SK-N-SH (cell line): ENCODE results near the gene DNAH1. TPM values are rescaled to one million over a fixed set of nuclear protein-coding genes. Genes with fewer than 3 reads are reported as not detected.

Source experiments
- CTCF ChIA-PET: fragments of 300-600, 350-600 bp; formaldehyde crosslinking; extraction: SDS; loops from one replicate; lab custom pipeline; 2021; lab: Yijun Ruan, JAX
- POLR2A ChIA-PET: fragments of 350-600 bp; sonication (Branson Sonifier 250); formaldehyde crosslinking; extraction: SDS; loops from one replicate; lab custom pipeline; 2020; ENCODE audit warnings: antibody characterized with exemption, inconsistent platforms; lab: Yijun Ruan, JAX
- DNase-seq: peaks from one replicate; pipeline ENCODE4 v3.0.0; 2012
- H2AFZ ChIP-seq: fragments of 200-600 bp; sonication (generic); 2 replicates; pipeline ENCODE4 v1.8.1; 2016; ENCODE audit warnings: antibody characterized with exemption, mild to moderate bottlenecking, low read depth
- H3F3A ChIP-seq: fragments of 200-600 bp; sonication (generic); replicated peaks from 2 replicates; pipeline ENCODE3; 2016; ENCODE audit warnings: antibody characterized with exemption, mild to moderate bottlenecking; ENCODE audit not compliant: insufficient read depth
- H3K27ac ChIP-seq, 2 experiments: fragments of 200-500 bp in 1 of 2; fragments of 200-600 bp in 1 of 2; sonication (Bioruptor generic) in 1 of 2; sonication (generic), shearing (Covaris generic) in 1 of 2; 2 replicates each; pipeline versions ENCODE4 v1.5.1 to v1.6.1; 2014 to 2016; ENCODE audit warnings: low read depth in 2 of 2, inconsistent platforms in 1 of 2, low read length in 1 of 2, mild to moderate bottlenecking in 1 of 2, mixed read lengths in 1 of 2
- H3K27me3 ChIP-seq: fragments of 200-600 bp; sonication (generic), shearing (Covaris generic); 2 replicates; pipeline ENCODE4 v1.6.1; 2016; ENCODE audit warnings: mixed run types; ENCODE audit not compliant: insufficient read depth
- H3K36me3 ChIP-seq, 2 experiments: fragments of 200-500 bp in 1 of 2; fragments of 200-600 bp in 1 of 2; sonication (Bioruptor generic) in 1 of 2; sonication (generic) in 1 of 2; replicated peaks in 1 of 2; 2 replicates each; pipeline versions ENCODE3 to v1.5.1; 2014 to 2016; ENCODE audit warnings: low read length in 1 of 2, mild to moderate bottlenecking in 1 of 2; ENCODE audit not compliant: insufficient read depth in 2 of 2, control insufficient read depth in 1 of 2
- H3K4me1 ChIP-seq, 2 experiments: fragments of 200-500 bp in 1 of 2; fragments of 200-600 bp in 1 of 2; sonication (Bioruptor generic) in 1 of 2; sonication (generic), shearing (Covaris generic) in 1 of 2; 2 replicates each; pipeline versions ENCODE4 v1.5.1 to v1.6.1; 2014 to 2016; ENCODE audit warnings: low read depth in 1 of 2, low read length in 1 of 2, mixed run types in 1 of 2; ENCODE audit not compliant: insufficient read depth in 2 of 2, control insufficient read depth in 1 of 2
- H3K4me2 ChIP-seq: fragments of 200-600 bp; sonication (generic), shearing (Covaris generic); 2 replicates; pipeline ENCODE4 v1.6.1; 2017; ENCODE audit warnings: mixed run types
- H3K4me3 ChIP-seq, 2 experiments: fragments of 200-500 bp in 1 of 2; fragments of 200-600 bp in 1 of 2; sonication (Bioruptor generic) in 1 of 2; sonication (generic), shearing (Covaris generic) in 1 of 2; 2 replicates each; pipeline versions ENCODE4 v1.5.1 to v1.8.1; 2014 to 2016; ENCODE audit warnings: low read depth in 2 of 2, inconsistent platforms in 1 of 2, low read length in 1 of 2, mild to moderate bottlenecking in 1 of 2, mixed read lengths in 1 of 2, moderate library complexity in 1 of 2
- H3K79me2 ChIP-seq: fragments of 200-600 bp; sonication (generic); 2 replicates; pipeline ENCODE4 v1.8.1; 2017; ENCODE audit warnings: mild to moderate bottlenecking; ENCODE audit not compliant: insufficient read depth
- H3K9ac ChIP-seq: fragments of 200-600 bp; sonication (generic); 2 replicates; pipeline ENCODE4 v1.6.1; 2017; ENCODE audit warnings: mixed run types
- H3K9me2 ChIP-seq: fragments of 200-600 bp; sonication (generic); 2 replicates; pipeline ENCODE4 v1.6.1; 2017; ENCODE audit warnings: mixed run types
- H3K9me3 ChIP-seq: fragments of 200-600 bp; sonication (generic); 2 replicates; pipeline ENCODE4 v1.6.1; 2017; ENCODE audit warnings: mixed run types, mild to moderate bottlenecking, moderate library complexity
- H4K20me1 ChIP-seq: fragments of 200-600 bp; sonication (generic); 2 replicates; pipeline ENCODE4 v1.6.1; 2017; ENCODE audit warnings: mild to moderate bottlenecking, mixed run types; ENCODE audit not compliant: insufficient read depth
- ELF1 ChIP-seq: IDR thresholded peaks from 2 replicates; pipeline ENCODE4 v1.4.0; 2012
- FOXJ3 ChIP-seq: sonication (generic); formaldehyde crosslinking; IDR thresholded peaks from 2 replicates; pipeline ENCODE4 v1.5.1; 2020; ENCODE audit warnings: mild to moderate bottlenecking, missing genetic modification reagents
- FOXM1 ChIP-seq: IDR thresholded peaks from 2 replicates; pipeline ENCODE4 v1.4.0; 2012; ENCODE audit warnings: low read depth, mild to moderate bottlenecking
- GABPA ChIP-seq: IDR thresholded peaks from 2 replicates; pipeline ENCODE4 v1.4.0; 2012; ENCODE audit warnings: low read depth, mild to moderate bottlenecking
- JUND ChIP-seq: IDR thresholded peaks from 2 replicates; pipeline ENCODE4 v1.4.0; 2012
- POLR2AphosphoS5 ChIP-seq: IDR thresholded peaks from 2 replicates; pipeline ENCODE4 v1.6.1; 2012; ENCODE audit warnings: low read depth, low read length
- RCOR1 ChIP-seq: fragments of 150-350 bp; IDR thresholded peaks from 2 replicates; pipeline ENCODE4 v1.6.1; 2017; ENCODE audit warnings: antibody characterized with exemption, low read length
- RXRA ChIP-seq: IDR thresholded peaks from 2 replicates; pipeline ENCODE4 v1.4.0; 2012; ENCODE audit warnings: low read depth, mild to moderate bottlenecking, borderline replicate concordance
- SIN3A ChIP-seq: IDR thresholded peaks from 2 replicates; pipeline ENCODE4 v1.6.1; 2012; ENCODE audit warnings: low read depth, mild to moderate bottlenecking, low read length, moderate library complexity, borderline replicate concordance
- SMC3 ChIP-seq: IDR thresholded peaks from 2 replicates; pipeline ENCODE4 v1.6.1; 2012; ENCODE audit warnings: low read depth, low read length, improper control_type of control experiment
- TAF1 ChIP-seq: IDR thresholded peaks from 2 replicates; pipeline ENCODE4 v1.6.1; 2012; ENCODE audit warnings: low read depth, mild to moderate bottlenecking, low read length, moderate library complexity, borderline replicate concordance
- TEAD4 ChIP-seq: IDR thresholded peaks from 2 replicates; pipeline ENCODE4 v1.4.0; 2012; ENCODE audit warnings: mild to moderate bottlenecking, borderline replicate concordance; ENCODE audit not compliant: insufficient read depth
- WGBS: methylation state at CpG from one replicate; pipeline ENCODE4 v1.1.6; 2017; ENCODE audit warnings: low lambda C conversion rate; 5-methylcytosine and 5-hydroxymethylcytosine counted together
- polyA plus RNA-seq, 3 experiments: library from polyadenylated mRNA; depleted of rRNA; stranded (reverse); fragments of >200 nt; gene quantifications; 2 replicates each; pipeline ENCODE4 v1.2.3, GENCODE V29; 2012
- TF ChIP-seq, protein P1 (sequence below): IDR thresholded peaks from 2 replicates; pipeline ENCODE4 v1.4.0; 2012; ENCODE audit warnings: low read depth, borderline replicate concordance
- TF ChIP-seq, protein P2 (sequence below): fragments of 200-600 bp; sonication (generic); IDR thresholded peaks from 2 replicates; pipeline ENCODE4 v1.6.1; 2017; ENCODE audit warnings: antibody characterized with exemption, mild to moderate bottlenecking, moderate library complexity
- TF ChIP-seq, protein P3 (sequence below): IDR thresholded peaks from 2 replicates; pipeline ENCODE4 v1.4.0; 2012; ENCODE audit warnings: low read depth, borderline replicate concordance

The DNAH1 gene
- polyA plus RNA-seq, 1 of the 3 experiments (the other 2 are of a cell fraction) = 5.1 TPM

DNA sequence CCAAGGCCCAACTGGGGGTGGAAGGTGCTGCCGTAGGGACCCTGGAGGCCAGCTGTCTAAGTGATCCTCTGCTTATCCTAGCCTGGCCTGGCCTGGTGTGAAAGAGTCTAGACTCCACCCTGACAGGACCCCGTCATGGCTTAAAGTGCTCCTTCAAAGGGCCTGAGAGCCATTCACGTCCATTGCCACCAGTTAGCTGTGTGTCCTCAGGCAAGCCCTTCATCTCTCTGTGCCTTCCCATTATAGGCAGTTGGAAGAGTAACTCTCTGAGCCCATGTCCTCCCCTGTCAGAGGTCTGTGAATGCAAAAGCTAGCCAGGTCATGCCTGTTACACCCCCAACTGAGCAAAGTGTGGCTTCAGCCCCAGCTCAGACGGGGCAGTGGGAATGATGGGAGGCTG, 9.1 kb upstream of the DNAH1 start:
- H3K9me2 ChIP-seq = no peaks in the 10 kb centered on the region
- no peak overlapping the region for H3K9ac ChIP-seq
- no peaks in the 10 kb centered on the region for H4K20me1 ChIP-seq
- H3K36me3 ChIP-seq = no peaks in the 10 kb centered on the region
- WGBS = 77% methylated on average over 3 of the region's 4 CpGs
- TF ChIP-seq POLR2AphosphoS5 (no peak), FOXM1 (no peak), FOXJ3 (CRISPR knock-in tag) (no peak), SIN3A (no peak), ELF1 (no peak), JUND (no peak), SMC3 (no peak), RCOR1 (no peak), TEAD4 (no peak), TAF1 (no peak), RXRA (no peak), GABPA (no peak)
- TF ChIP-seq, protein P1, sequence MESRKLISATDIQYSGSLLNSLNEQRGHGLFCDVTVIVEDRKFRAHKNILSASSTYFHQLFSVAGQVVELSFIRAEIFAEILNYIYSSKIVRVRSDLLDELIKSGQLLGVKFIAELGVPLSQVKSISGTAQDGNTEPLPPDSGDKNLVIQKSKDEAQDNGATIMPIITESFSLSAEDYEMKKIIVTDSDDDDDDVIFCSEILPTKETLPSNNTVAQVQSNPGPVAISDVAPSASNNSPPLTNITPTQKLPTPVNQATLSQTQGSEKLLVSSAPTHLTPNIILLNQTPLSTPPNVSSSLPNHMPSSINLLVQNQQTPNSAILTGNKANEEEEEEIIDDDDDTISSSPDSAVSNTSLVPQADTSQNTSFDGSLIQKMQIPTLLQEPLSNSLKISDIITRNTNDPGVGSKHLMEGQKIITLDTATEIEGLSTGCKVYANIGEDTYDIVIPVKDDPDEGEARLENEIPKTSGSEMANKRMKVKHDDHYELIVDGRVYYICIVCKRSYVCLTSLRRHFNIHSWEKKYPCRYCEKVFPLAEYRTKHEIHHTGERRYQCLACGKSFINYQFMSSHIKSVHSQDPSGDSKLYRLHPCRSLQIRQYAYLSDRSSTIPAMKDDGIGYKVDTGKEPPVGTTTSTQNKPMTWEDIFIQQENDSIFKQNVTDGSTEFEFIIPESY = no peak
- TF ChIP-seq, protein P2, sequence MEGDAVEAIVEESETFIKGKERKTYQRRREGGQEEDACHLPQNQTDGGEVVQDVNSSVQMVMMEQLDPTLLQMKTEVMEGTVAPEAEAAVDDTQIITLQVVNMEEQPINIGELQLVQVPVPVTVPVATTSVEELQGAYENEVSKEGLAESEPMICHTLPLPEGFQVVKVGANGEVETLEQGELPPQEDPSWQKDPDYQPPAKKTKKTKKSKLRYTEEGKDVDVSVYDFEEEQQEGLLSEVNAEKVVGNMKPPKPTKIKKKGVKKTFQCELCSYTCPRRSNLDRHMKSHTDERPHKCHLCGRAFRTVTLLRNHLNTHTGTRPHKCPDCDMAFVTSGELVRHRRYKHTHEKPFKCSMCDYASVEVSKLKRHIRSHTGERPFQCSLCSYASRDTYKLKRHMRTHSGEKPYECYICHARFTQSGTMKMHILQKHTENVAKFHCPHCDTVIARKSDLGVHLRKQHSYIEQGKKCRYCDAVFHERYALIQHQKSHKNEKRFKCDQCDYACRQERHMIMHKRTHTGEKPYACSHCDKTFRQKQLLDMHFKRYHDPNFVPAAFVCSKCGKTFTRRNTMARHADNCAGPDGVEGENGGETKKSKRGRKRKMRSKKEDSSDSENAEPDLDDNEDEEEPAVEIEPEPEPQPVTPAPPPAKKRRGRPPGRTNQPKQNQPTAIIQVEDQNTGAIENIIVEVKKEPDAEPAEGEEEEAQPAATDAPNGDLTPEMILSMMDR = no peak
- TF ChIP-seq, protein P3, sequence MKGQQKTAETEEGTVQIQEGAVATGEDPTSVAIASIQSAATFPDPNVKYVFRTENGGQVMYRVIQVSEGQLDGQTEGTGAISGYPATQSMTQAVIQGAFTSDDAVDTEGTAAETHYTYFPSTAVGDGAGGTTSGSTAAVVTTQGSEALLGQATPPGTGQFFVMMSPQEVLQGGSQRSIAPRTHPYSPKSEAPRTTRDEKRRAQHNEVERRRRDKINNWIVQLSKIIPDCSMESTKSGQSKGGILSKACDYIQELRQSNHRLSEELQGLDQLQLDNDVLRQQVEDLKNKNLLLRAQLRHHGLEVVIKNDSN = no peak
- H3K27ac ChIP-seq = peak overlapping the region in 1 of 2 experiments; percentile 98; a peak in 2 of 4 replicates
- no peak for DNase-seq
- H3K9me3 ChIP-seq = no peaks in the 10 kb centered on the region
- H3F3A ChIP-seq = no peaks in the 10 kb centered on the region
- no peak overlapping the region for H2AFZ ChIP-seq
- POLR2A ChIA-PET = interaction anchor here (0.9 to 2.1 kb wide), 5 partner anchors 9 to 315 kb away, joined by 3 to 17 read pairs (median 4); partner anchors contain the start of genes GLYCTK and WDR82
- H3K79me2 ChIP-seq = no peaks in the 10 kb centered on the region
- H3K4me2 ChIP-seq = no peak overlapping the region
- no peak overlapping the region for H3K4me3 ChIP-seq
- peaks cover 7 to 79% of the 10 kb centered on the region in 2 experiments; a peak in 2 of 4 replicates for H3K4me1 ChIP-seq
- no peaks in the 10 kb centered on the region for H3K27me3 ChIP-seq
- CTCF ChIA-PET = interaction anchor here (0.8 to 2.9 kb wide), 7 partner anchors 9 to 87 kb away, joined by 3 to 16 read pairs (median 4); no protein-coding TSS in a partner anchor
